ENCODE results near the gene XPO6.

GRCh38 chr16:28091656-28092055 lies 120.1 kb downstream of the XPO6 start:
- TF ChIP-seq CTCF (tag by site-specific recombination; IDR thresholded peaks at IDR 0.05) (no peak), HOXD13 (CRISPR knock-in tag; IDR thresholded peaks at IDR 0.05; ENCODE audit: borderline replicate concordance) (no peak), ZBTB44 (tag by site-specific recombination; IDR thresholded peaks at IDR 0.05) (no peak)

Data from HEK293 (cell line).